HG03280 (cell line): ENCODE measurements around the gene FNDC3B.

Experiments used
- ATAC-seq: cut with Tn5 transposase; IDR thresholded peaks from one replicate; pipeline ENCODE4 v1.9.1; 2021; ENCODE audit warnings: mild to moderate bottlenecking, moderate library complexity; ENCODE audit not compliant: unreplicated experiment

Gene FNDC3B

GRCh38 chr3:172376402-172376801, 337.0 kb downstream of the FNDC3B start:
- no peak for ATAC-seq

GRCh38 chr3:172376881-172377280, 337.5 kb downstream of the FNDC3B start:
- ATAC-seq, result no peak

- ATAC-seq, result no peak
These were observed 339.1 kb downstream of the FNDC3B start for GRCh38 chr3:172378439-172378838.

- no peak for ATAC-seq
These were observed 340.0 kb downstream of the FNDC3B start for GRCh38 chr3:172379372-172379771.

- ATAC-seq, result no peak
These were observed 341.3 kb downstream of the FNDC3B start for GRCh38 chr3:172380632-172381031.

- no peak for ATAC-seq
These were observed 344.0 kb downstream of the FNDC3B start for GRCh38 chr3:172383306-172383796.

- ATAC-seq, result no peak
These were observed 345.5 kb downstream of the FNDC3B start for GRCh38 chr3:172384836-172385235.

- no peak for ATAC-seq
These were observed 348.4 kb downstream of the FNDC3B start for GRCh38 chr3:172387728-172388127.

GRCh38 chr3:172388412-172389078, 349.2 kb downstream of the FNDC3B start:
- ATAC-seq, result no peak

GRCh38 chr3:172390792-172391191, 351.4 kb downstream of the FNDC3B start:
- ATAC-seq, result no peak

- no peak for ATAC-seq
These were observed 352.4 kb downstream of the FNDC3B start for GRCh38 chr3:172391592-172392302.

- no peak for ATAC-seq
These were observed 355.3 kb downstream of the FNDC3B start for GRCh38 chr3:172394692-172395091.

GRCh38 chr3:172396400-172396799, 357.0 kb downstream of the FNDC3B start:
- no peak for ATAC-seq

- no peak for ATAC-seq
These were observed 358.5 kb downstream of the FNDC3B start for GRCh38 chr3:172397716-172398405.

- ATAC-seq, result no peak
These were observed 359.1 kb downstream of the FNDC3B start for GRCh38 chr3:172398484-172398883.

- no peak for ATAC-seq
These were observed 362.7 kb downstream of the FNDC3B start for GRCh38 chr3:172402090-172402489.

- no peak for ATAC-seq
These were observed 363.7 kb downstream of the FNDC3B start for GRCh38 chr3:172402892-172403643.

- ATAC-seq, result no peak
These were observed 365.0 kb downstream of the FNDC3B start for GRCh38 chr3:172404237-172404962.

GRCh38 chr3:172405914-172406313, 366.5 kb downstream of the FNDC3B start:
- ATAC-seq, result no peak

GRCh38 chr3:172407872-172408271, 368.5 kb downstream of the FNDC3B start:
- ATAC-seq, result no peak
